Heart left ventricle (tissue), 13 donors: ENCODE measurements around the gene C5AR2.

Experiments
- CTCF ChIP-seq, 12 donors: fragments of 200-600 bp; sonication (generic) in 4 of 12; IDR thresholded peaks; one replicate each; pipeline versions ENCODE4 v1.5.0 to v1.8.0; 2018 to 2022; ENCODE audit warnings: antibody characterized with exemption in 12 of 12, mild to moderate bottlenecking in 5 of 12
- POLR2A ChIP-seq, 2 donors: fragments of 450-650 bp; IDR thresholded peaks; one replicate each; pipeline ENCODE4 v1.6.1; 2017; ENCODE audit warnings: antibody characterized with exemption in 2 of 2, mild to moderate bottlenecking in 2 of 2, moderate library complexity in 2 of 2
- donor health status: ischemic (EF 13 %, LVEDD 7.1; RV severe dilation, severe dysfunction).
- donor health status: DM: no; HTN: yes; CAD: no.
- donor health status: DM: no; HTN: no; CAD: no.
- donor health status: ischemic (EF 25% LVEDD 6.9; RV normal size, moderate dysfunction).
- donor health status: ischemic (EF 25% LVEDD 5.7; RV mildly dilated, moderate dysfunction).
- donor health status: ischemic (EF 35%, LVEDD 5.7; RV mildly dilated, moderate dysfunction).
- donor health status: nonischemic (EF 11% LVEDD 7.7; RV severe dilation, severe dysfunction).
- donor health status: DM: yes; HTN: yes; CAD: no.
- donor health status: PGD.
- donor health status: ischemic (EF 29% LVEDD 5.4; RV normal size, mild dysfunction).
- donor health status: nonischemic (EF 23%, LVEDD 6.1; RV moderate dilation, normal function).

GRCh38 chr19:47380559-47380958, 48.6 kb downstream of the C5AR2 start:
- TF ChIP-seq CTCF (IDR thresholded peaks at IDR 0.05) (no peak), POLR2A (IDR thresholded peaks at IDR 0.05) (no peak)
